Thyroid gland (tissue), 4 donors: Measurements from ENCODE around the gene CYP2A6. TPM values are rescaled to one million over a fixed set of nuclear protein-coding genes. Genes with fewer than 3 reads are reported as not detected.
"Not testable (repeated sequence)": the region's sequence is repeated elsewhere in the genome, so short reads cannot be mapped to it uniquely, and the experiment has no call there.

Source experiments
- DNase-seq, 2 donors: peaks; one replicate each; pipeline ENCODE4 v3.0.0-alpha.2; 2019
- H3K27ac ChIP-seq, 3 donors: fragments of 200-600 bp; sonication (generic); 1 replicate in 2 of 3; 2 replicates in 1 of 3; pipeline ENCODE4 v1.5.1; 2016 to 2019; ENCODE audit warnings: mild to moderate bottlenecking in 1 of 3, moderate library complexity in 1 of 3
- H3K27me3 ChIP-seq: fragments of 200-600 bp; sonication (generic); one replicate; pipeline ENCODE4 v1.5.1; 2019
- H3K36me3 ChIP-seq, 2 donors: fragments of 200-600 bp; sonication (generic); one replicate each; pipeline ENCODE4 v1.5.1; 2016 to 2019
- H3K4me1 ChIP-seq, 2 donors: fragments of 200-600 bp; sonication (generic); one replicate each; pipeline ENCODE4 v1.5.1; 2017 to 2019
- H3K4me3 ChIP-seq, 3 donors: fragments of 200-600 bp; sonication (generic); replicated peaks in 1 of 3; 1 replicate in 2 of 3; 2 replicates in 1 of 3; pipeline ENCODE4 v1.5.1; 2016; ENCODE audit warnings: mild to moderate bottlenecking in 1 of 3
- H3K9me3 ChIP-seq: fragments of 200-600 bp; sonication (generic); one replicate; pipeline ENCODE4 v1.5.1; 2017
- POLR2A ChIP-seq, 2 donors: fragments of 450-650 bp; IDR thresholded peaks; one replicate each; pipeline ENCODE4 v1.6.1; 2017; ENCODE audit warnings: antibody characterized with exemption in 2 of 2, mild to moderate bottlenecking in 2 of 2, moderate library complexity in 1 of 2
- WGBS, 2 donors: methylation state at CpG; one replicate each; pipeline ENCODE4 v1.1.5; 2017; 5-methylcytosine and 5-hydroxymethylcytosine counted together
- intact Hi-C: fragments of 100-400 bp; cut with DNase I; formaldehyde crosslinking; loops from one replicate; pipeline ENCODE4 v1.15.1; 2023
- total RNA-seq, 4 donors: library from RNA; depleted of rRNA; stranded (reverse); fragments of >200 nt; gene quantifications; one replicate each; pipeline ENCODE4 v1.2.3, GENCODE V29; 2016
- TF ChIP-seq, protein P1 (sequence below), 6 experiments: fragments of 200-600 bp in 3 of 6; fragments of 450-650 bp in 3 of 6; sonication (generic) in 3 of 6; IDR thresholded peaks; one replicate each; pipeline ENCODE4 v1.5.1; 2016 to 2019; ENCODE audit warnings: antibody characterized with exemption in 6 of 6, mild to moderate bottlenecking in 2 of 6, inconsistent platforms in 1 of 6, moderate library complexity in 1 of 6

CYP2A6 gene
- total RNA-seq, 4 donors from 2014 or later = not detected

DNA sequence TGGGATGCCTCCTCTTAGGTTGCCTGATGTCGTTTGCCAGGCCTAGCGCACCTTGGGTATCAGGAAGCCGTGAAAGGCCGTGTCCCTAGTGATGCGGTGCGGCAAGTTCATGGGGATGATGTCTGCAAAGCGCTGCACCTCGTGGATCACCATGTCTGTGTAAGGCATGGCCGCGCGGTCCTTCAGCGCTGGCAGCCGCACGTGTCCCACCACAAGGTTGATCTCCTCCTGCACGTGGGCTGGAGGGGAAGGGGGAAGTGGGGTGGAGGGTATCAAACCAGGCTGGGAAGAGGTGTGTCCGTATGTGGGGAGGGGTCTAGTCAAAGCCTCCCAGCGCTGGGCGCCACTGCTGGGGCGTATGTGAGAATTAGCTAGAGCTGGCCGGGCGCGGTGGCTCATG lies 28.1 kb downstream of the CYP2A6 start:
- no peak for DNase-seq
- TF ChIP-seq, protein P1, sequence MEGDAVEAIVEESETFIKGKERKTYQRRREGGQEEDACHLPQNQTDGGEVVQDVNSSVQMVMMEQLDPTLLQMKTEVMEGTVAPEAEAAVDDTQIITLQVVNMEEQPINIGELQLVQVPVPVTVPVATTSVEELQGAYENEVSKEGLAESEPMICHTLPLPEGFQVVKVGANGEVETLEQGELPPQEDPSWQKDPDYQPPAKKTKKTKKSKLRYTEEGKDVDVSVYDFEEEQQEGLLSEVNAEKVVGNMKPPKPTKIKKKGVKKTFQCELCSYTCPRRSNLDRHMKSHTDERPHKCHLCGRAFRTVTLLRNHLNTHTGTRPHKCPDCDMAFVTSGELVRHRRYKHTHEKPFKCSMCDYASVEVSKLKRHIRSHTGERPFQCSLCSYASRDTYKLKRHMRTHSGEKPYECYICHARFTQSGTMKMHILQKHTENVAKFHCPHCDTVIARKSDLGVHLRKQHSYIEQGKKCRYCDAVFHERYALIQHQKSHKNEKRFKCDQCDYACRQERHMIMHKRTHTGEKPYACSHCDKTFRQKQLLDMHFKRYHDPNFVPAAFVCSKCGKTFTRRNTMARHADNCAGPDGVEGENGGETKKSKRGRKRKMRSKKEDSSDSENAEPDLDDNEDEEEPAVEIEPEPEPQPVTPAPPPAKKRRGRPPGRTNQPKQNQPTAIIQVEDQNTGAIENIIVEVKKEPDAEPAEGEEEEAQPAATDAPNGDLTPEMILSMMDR (IDR thresholded peaks at IDR 0.05) = no peak
- TF ChIP-seq POLR2A (IDR thresholded peaks at IDR 0.05) = no peak
- 90% methylated on average over 21 of the region's 22 CpGs for WGBS, 2 donors
- Histone ChIP-seq H3K27me3 (no peaks in the 10 kb centered on the region), H3K27ac (no peak overlapping the region), H3K4me3 (no peak overlapping the region), H3K9me3 (no peaks in the 10 kb centered on the region), H3K4me1 (peaks cover 0 to 14% of the 10 kb centered on the region in 2 donors), H3K36me3 (peaks cover 1 to 4% of the 10 kb centered on the region in 2 donors)
- intact Hi-C loops = no loop called here

DNA sequence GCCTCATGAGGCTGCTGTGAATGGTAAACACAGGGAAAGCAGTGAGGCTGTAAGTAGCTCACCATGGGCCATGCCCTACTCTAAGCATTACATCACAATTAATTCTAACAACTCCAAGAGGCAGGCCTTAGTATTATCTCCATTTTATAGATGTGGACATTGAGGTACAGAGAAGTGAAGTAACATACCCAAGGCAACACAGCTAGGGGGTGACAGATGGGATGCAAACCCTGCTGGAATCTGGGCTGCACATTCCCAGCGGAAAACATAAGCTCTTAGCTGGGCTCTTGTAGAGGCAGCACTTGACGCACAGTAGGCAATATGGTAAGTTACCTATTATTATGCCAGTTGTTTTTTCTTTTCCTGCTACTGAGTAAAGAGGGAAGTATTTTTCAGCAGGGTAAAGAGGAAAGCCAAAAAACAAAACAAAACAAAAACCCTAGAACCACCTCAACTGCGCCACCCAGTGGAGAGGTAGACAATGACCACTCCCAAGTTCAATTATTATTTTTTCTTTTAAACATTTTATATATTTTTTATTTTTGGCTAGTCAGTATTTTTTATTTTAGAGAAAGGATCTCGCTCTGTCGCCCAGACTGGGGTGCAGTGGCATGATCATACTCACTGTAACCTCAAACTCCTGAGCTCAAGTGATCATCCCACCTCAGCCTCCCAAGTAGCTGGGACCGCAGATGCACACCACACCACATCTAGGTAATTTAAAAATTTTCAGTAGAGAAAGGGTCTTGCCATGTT lies 30.6 kb downstream of the CYP2A6 start:
- H3K36me3 ChIP-seq, H3K9me3 ChIP-seq, H3K4me3 ChIP-seq, H3K27me3 ChIP-seq: not testable (repeated sequence)
- intact Hi-C loops = loop anchor here (5.0 kb wide), 1 partner anchor 157 kb away; no protein-coding TSS in a partner anchor
- peak overlapping the region in 2 of 3 donors; percentile 7 to 47 for H3K27ac ChIP-seq
- peaks cover 0 to 14% of the 10 kb centered on the region in 2 donors for H3K4me1 ChIP-seq
- peak in 1 of 2 donors; percentile 62 for DNase-seq
- WGBS, 2 donors = 40 to 45% methylated on average over 6 of the region's 6 CpGs
- TF ChIP-seq, protein P1 (IDR thresholded peaks at IDR 0.05) = peak; percentile 72 to 92 (median 84)

DNA sequence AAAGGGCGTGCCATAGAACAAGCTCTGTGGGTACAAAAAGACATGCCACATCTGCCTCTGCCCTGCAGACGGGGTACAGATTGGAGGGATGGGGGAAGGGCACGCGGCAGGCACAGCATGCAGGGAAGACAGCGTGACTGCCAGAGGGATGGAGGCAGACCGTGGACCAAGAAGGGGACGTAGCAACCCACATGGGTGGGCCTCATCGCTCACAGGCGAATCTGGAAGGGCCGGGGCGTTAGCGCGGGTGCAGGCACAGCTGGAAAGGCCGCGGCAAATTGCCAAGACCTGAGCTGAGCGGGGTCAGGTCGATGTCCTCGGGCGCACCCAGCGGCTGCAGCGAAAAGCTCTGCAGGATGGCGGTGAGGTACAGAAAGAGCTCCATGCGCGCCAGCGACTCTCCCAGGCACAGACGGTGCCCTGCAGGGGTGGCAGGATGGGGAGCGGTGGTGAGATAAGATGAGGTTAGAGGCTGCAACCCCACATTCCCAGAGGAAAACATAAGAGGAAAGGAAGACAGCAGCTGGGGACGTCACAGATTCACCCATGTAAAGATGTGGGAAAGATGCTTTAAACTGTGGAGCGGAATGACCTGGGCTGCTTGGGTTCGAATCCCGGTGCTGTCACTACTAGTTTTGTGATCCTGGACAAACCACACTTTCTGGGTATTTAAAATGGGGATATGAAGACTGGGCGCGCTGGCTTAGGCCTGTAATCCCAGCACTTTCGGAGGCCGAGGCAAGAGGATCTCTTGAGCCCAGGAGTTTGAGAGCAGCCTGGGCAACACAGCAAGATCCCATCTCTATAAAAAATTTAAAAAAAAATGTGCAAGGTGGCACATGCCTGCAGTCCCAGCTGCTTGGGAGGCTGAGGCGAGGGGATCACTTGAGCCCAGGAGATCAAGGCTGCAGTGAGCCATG lies 31.5 kb downstream of the CYP2A6 start:
- Histone ChIP-seq H3K27ac (peak overlapping the region in 1 of 3 donors; percentile 36), H3K4me1 (peaks cover 3 to 18% of the 10 kb centered on the region in 2 donors)
- not testable (repeated sequence) for H3K27me3 ChIP-seq, H3K36me3 ChIP-seq, H3K9me3 ChIP-seq, H3K4me3 ChIP-seq
- intact Hi-C loops = loop anchor here (5.0 kb wide), 1 partner anchor 156 kb away; no protein-coding TSS in a partner anchor
- TF ChIP-seq, protein P1 (IDR thresholded peaks at IDR 0.05) = peak in 3 of 6 experiments; percentile 31 to 56 (median 35)
- WGBS, 2 donors = 62 to 65% methylated on average over 12 to 13 of the region's 36 CpGs
- DNase-seq = peak; percentile 80 to 84

DNA sequence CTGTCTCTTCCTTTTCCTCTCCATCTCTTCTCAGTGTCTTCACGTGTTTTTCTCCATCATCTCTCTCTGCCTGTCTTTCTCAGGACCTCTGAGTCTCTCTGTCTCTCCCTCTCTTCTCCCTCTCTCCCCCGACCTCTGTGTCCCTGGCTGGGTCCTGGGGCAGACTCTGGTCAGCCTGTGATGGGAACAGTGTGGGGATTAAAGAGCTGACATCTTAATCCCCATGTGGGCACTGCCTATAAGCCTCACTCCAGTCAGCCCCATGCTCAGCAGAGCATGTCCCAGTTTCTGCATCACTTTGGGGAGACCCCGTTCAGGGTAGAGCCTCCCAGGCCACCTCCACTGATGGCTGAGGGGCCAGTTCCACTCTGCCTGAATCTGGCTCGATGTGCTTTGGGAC lies 35.0 kb downstream of the CYP2A6 start:
- no peaks in the 10 kb centered on the region for H3K9me3 ChIP-seq
- no peak for TF ChIP-seq POLR2A (IDR thresholded peaks at IDR 0.05)
- TF ChIP-seq, protein P1 (IDR thresholded peaks at IDR 0.05) = no peak
- H3K27me3 ChIP-seq = no peaks in the 10 kb centered on the region
- intact Hi-C loops = loop anchor here (5.0 kb wide), 1 partner anchor 153 kb away; no protein-coding TSS in a partner anchor
- no peak for DNase-seq
- no peak overlapping the region for H3K4me3 ChIP-seq
- WGBS, 2 donors = 68 to 79% methylated on average over 2 to 4 of the region's 4 CpGs
- H3K27ac ChIP-seq = no peak overlapping the region
- peaks cover 26 to 48% of the 10 kb centered on the region in 2 donors for H3K4me1 ChIP-seq
- no peaks in the 10 kb centered on the region for H3K36me3 ChIP-seq
